Measurements from ENCODE around the gene KCNK1.

DNA sequence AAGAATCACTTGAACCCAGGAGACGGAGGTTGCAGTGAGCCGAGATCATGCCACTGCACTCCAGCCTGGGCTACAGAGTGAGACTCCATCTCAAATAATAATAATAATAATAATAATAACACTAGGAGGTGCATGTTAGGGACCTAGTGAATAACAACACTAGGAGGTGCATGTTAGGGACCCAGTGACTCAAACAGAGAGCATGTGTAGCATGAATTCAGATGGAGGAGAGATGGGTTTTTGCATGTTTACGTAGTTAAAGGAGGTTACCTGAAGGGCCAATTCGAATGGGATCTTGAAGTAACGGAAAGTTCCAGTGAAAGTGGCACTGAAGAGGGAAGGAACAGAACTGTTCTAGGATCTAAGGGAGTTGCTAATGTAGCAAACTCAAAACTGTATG, 7.1 kb upstream of the KCNK1 start:
- TF ChIP-seq EZH2 (IDR thresholded peaks at IDR 0.05; ENCODE audit: low read length): no peak
- TF ChIP-seq, protein P1, sequence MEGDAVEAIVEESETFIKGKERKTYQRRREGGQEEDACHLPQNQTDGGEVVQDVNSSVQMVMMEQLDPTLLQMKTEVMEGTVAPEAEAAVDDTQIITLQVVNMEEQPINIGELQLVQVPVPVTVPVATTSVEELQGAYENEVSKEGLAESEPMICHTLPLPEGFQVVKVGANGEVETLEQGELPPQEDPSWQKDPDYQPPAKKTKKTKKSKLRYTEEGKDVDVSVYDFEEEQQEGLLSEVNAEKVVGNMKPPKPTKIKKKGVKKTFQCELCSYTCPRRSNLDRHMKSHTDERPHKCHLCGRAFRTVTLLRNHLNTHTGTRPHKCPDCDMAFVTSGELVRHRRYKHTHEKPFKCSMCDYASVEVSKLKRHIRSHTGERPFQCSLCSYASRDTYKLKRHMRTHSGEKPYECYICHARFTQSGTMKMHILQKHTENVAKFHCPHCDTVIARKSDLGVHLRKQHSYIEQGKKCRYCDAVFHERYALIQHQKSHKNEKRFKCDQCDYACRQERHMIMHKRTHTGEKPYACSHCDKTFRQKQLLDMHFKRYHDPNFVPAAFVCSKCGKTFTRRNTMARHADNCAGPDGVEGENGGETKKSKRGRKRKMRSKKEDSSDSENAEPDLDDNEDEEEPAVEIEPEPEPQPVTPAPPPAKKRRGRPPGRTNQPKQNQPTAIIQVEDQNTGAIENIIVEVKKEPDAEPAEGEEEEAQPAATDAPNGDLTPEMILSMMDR (optimal IDR thresholded peaks at IDR 0.05 in 1 of 3, IDR thresholded peaks at IDR 0.05 in 1 of 3, conservative IDR thresholded peaks at IDR 0.05 in 1 of 3; ENCODE audit: extremely low read depth in 1 of 3, insufficient read depth in 2 of 3, low read length in 3 of 3): no peak
